ENCODE measurements around the gene TSPAN5. TPM values are rescaled to one million over a fixed set of nuclear protein-coding genes. Genes with fewer than 3 reads are reported as not detected.

The TSPAN5 gene
- polyA plus RNA-seq, 3 donors from 2014 or later: 21.9 to 37.8 (median 27.2) TPM

GRCh38 chr4:98631506-98631905, 26.9 kb downstream of the TSPAN5 start:
- peaks cover 6 to 16% of the 10 kb centered on the region in 2 donors for H3K4me1 Mint-ChIP-seq
- no peak for DNase-seq
- H3K36me3 Mint-ChIP-seq: peaks cover 0 to 4% (median 0%) of the 10 kb centered on the region in 3 donors
- no peak overlapping the region for H3K4me3 Mint-ChIP-seq
- peaks cover 0 to 2% (median 0%) of the 10 kb centered on the region in 3 donors for H3K27me3 Mint-ChIP-seq (ENCODE audit: low read depth in 3 of 3)
- no peak overlapping the region for H3K27ac Mint-ChIP-seq
- no peaks in the 10 kb centered on the region for H3K9me3 Mint-ChIP-seq

DNA sequence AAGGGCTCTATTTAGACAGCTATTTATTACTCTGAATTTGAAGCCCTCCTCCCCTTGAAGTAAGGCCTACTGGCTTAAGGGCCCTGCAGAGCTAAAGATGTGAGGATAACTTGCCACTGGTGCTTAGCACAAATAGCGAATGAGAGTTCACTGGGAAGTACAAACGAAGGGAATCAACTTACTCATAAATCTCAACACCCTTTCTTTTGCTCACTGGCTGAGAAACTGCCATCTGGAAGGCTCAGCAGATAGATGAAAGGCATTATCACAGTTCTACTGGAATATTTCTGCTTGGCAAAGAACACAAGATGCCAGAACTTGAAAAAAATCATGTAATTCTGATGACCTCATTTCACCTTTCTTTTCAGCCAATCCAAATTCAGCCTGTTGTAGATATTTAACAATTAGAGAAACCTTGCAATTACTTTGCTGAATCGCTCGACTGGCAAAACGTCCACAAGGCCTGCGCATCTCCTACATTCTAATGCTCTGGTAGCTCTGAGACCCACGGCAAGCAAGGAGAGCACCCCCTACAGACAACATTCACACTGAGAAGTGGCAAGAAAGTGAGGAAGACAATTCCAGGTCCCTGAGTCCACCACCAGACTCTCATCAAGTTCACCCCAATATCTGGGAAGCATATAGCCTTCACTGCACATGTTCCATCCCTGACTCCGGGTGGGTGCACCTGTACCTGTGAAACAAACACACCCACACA, 27.5 kb downstream of the TSPAN5 start:
- Mint-ChIP-seq H3K36me3 (peaks cover 0 to 4% (median 0%) of the 10 kb centered on the region in 3 donors), H3K27ac (no peak overlapping the region), H3K27me3 (ENCODE audit: low read depth in 3 of 3) (no peaks in the 10 kb centered on the region), H3K9me3 (no peaks in the 10 kb centered on the region), H3K4me3 (no peak overlapping the region), H3K4me1 (peaks cover 11 to 22% of the 10 kb centered on the region in 2 donors)
- DNase-seq: no peak

DNA sequence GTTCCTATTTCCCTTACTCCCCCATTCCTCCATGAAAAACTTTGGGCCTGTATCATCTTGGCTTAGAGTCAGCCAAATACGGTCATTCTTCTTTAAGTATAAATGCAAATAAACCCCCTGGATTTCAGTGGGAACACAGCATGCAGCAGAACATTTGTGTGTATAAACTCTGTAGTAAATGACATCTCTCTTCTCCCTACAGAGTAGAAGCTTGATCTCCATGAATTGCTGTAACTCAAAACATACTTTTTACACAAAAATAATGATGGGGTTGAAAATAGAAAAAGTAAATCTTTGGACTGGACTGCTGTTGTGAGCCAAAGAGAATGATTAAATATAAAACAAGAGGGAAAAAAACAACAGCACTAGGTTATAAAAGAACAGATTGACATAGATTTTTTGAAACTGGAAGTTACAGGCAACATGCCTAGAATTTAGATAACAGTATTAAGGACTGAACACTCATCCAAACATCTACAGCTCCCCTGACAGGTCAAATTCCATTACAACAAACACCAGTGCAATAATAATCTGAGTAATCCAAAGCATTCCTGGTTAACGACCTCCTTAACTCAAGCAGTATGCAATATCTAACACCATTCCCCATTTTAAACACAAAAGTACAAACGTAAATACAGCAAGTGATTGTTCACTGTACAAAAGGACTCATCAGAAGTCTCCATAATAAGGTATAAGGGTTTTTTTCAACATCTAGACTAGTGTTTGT, 30.7 kb downstream of the TSPAN5 start:
- H3K27me3 Mint-ChIP-seq (ENCODE audit: low read depth in 3 of 3): peaks cover 0 to 2% (median 0%) of the 10 kb centered on the region in 3 donors
- H3K9me3 Mint-ChIP-seq: no peaks in the 10 kb centered on the region
- DNase-seq: no peak
- H3K27ac Mint-ChIP-seq: no peak overlapping the region
- H3K36me3 Mint-ChIP-seq: no peaks in the 10 kb centered on the region
- H3K4me1 Mint-ChIP-seq: peaks cover 31 to 44% of the 10 kb centered on the region in 2 donors
- H3K4me3 Mint-ChIP-seq: no peak overlapping the region

- no peak for DNase-seq
- no peaks in the 10 kb centered on the region for H3K36me3 Mint-ChIP-seq
- peak overlapping the region in 1 of 5 donors; percentile 29 for H3K4me3 Mint-ChIP-seq
- no peaks in the 10 kb centered on the region for H3K9me3 Mint-ChIP-seq
- peak overlapping the region in 2 of 6 donors; percentile 13 to 57 for H3K27ac Mint-ChIP-seq
- H3K27me3 Mint-ChIP-seq (ENCODE audit: low read depth in 3 of 3): peaks cover 0 to 2% (median 0%) of the 10 kb centered on the region in 3 donors
- H3K4me1 Mint-ChIP-seq: peaks cover 33 to 44% of the 10 kb centered on the region in 2 donors
Observed at GRCh38 chr4:98626350-98626749, 32.1 kb downstream of the TSPAN5 start.

GRCh38 chr4:98625920-98626319, 32.5 kb downstream of the TSPAN5 start:
- H3K4me3 Mint-ChIP-seq: peak overlapping the region in 4 of 5 donors; percentile 8 to 58 (median 28)
- peaks cover 33 to 46% of the 10 kb centered on the region in 2 donors for H3K4me1 Mint-ChIP-seq
- H3K36me3 Mint-ChIP-seq: no peaks in the 10 kb centered on the region
- no peak for DNase-seq
- H3K9me3 Mint-ChIP-seq: no peaks in the 10 kb centered on the region
- peaks cover 0 to 2% (median 0%) of the 10 kb centered on the region in 3 donors for H3K27me3 Mint-ChIP-seq (ENCODE audit: low read depth in 3 of 3)
- H3K27ac Mint-ChIP-seq: peak overlapping the region in 2 of 6 donors; percentile 13 to 57

DNA sequence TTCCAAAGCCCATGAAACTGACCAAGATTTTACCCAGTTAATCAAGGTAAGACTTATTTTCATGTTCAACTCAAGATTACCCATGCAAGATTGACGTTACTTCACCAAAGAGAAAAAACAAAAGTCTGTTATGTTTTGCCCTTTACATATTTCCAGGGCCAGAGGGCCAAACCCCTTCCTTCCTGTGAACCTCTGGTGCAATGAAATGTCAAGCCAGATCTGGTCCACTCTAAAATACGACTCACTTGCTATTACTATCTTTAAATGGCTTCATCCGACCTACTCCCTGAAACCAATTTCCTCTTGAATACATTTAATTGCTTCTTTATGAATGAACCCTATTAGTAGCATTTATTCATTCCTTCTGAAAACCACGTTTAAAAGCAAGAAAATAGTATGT, 33.0 kb downstream of the TSPAN5 start:
- Mint-ChIP-seq H3K9me3 (no peaks in the 10 kb centered on the region), H3K4me3 (peak overlapping the region in 4 of 5 donors; percentile 8 to 58 (median 28)), H3K36me3 (no peaks in the 10 kb centered on the region), H3K4me1 (peaks cover 38 to 51% of the 10 kb centered on the region in 2 donors), H3K27me3 (ENCODE audit: low read depth in 3 of 3) (peaks cover 0 to 2% (median 0%) of the 10 kb centered on the region in 3 donors), H3K27ac (peak overlapping the region in 1 of 6 donors; percentile 1)
- DNase-seq: no peak

DNA sequence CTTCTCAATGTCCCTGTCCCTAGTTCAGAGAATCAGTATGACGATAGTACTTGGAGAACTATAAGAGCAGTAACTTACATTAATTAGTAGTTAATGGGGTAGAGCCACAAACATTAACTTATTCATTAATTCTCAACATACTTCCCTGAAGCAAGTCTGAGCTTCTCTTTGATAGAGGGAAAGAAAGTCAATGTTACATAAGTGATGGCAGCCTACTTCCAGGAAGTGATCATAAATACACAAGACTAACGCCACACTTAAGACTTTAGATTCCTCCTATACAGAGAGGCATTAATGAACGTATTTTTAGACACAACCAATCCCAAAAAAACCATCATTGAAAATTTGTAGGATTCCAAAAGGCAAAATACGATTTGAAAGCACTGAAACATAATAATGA, 33.8 kb downstream of the TSPAN5 start:
- Mint-ChIP-seq H3K27me3 (ENCODE audit: low read depth in 3 of 3) (peaks cover 0 to 2% (median 0%) of the 10 kb centered on the region in 3 donors), H3K36me3 (no peaks in the 10 kb centered on the region), H3K4me3 (peak overlapping the region in 3 of 5 donors; percentile 7 to 27 (median 18)), H3K4me1 (peaks cover 46 to 59% of the 10 kb centered on the region in 2 donors), H3K9me3 (no peaks in the 10 kb centered on the region), H3K27ac (no peak overlapping the region)
- DNase-seq: no peak

GRCh38 chr4:98624144-98624543, 34.3 kb downstream of the TSPAN5 start:
- H3K36me3 Mint-ChIP-seq: no peaks in the 10 kb centered on the region
- peak overlapping the region in 3 of 5 donors; percentile 12 to 43 (median 33) for H3K4me3 Mint-ChIP-seq
- H3K27me3 Mint-ChIP-seq (ENCODE audit: low read depth in 3 of 3): peaks cover 0 to 2% (median 0%) of the 10 kb centered on the region in 3 donors
- H3K4me1 Mint-ChIP-seq: peaks cover 51 to 64% of the 10 kb centered on the region in 2 donors
- H3K9me3 Mint-ChIP-seq: no peaks in the 10 kb centered on the region
- H3K27ac Mint-ChIP-seq: peak overlapping the region in 2 of 6 donors; percentile 21 to 62
- DNase-seq: no peak

DNA sequence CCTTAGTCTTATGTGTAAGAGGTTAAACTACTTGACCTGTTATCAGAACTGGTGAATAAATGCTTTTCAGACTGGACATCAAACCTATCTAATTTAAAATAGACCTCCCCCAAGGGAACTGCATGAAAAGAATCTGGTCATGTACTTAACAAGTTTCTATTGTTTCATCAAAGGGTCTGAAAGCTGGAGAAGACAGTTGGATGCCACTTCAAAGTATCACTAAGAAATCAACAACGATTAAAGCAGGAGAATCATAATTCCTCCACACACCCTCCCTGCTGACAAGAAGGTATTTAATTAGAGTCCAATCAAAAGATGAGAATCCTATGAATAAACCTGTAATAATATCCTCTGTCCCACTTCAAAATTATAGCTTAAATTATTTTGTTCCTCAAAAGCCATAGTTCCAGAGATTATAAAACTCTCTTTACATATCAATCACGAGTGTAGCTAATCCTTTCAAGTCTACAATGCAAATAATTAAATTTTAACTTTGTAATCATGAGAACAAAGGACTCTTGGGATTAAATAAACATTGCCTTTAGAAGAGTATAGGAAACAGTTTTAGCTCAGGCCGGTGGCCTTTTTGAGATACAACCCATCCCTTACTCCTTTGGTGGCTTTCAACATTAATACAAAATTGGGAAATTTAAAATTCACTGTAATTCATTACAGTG, 35.1 kb downstream of the TSPAN5 start:
- no peak overlapping the region for H3K4me3 Mint-ChIP-seq
- DNase-seq: no peak
- peaks cover 0 to 2% (median 0%) of the 10 kb centered on the region in 3 donors for H3K27me3 Mint-ChIP-seq (ENCODE audit: low read depth in 3 of 3)
- no peaks in the 10 kb centered on the region for H3K9me3 Mint-ChIP-seq
- H3K4me1 Mint-ChIP-seq: peaks cover 59 to 73% of the 10 kb centered on the region in 2 donors
- H3K27ac Mint-ChIP-seq: no peak overlapping the region
- H3K36me3 Mint-ChIP-seq: no peaks in the 10 kb centered on the region

GRCh38 chr4:98620087-98620784, 38.2 kb downstream of the TSPAN5 start:
- Mint-ChIP-seq H3K27me3 (ENCODE audit: low read depth in 3 of 3) (peaks cover 0 to 2% (median 0%) of the 10 kb centered on the region in 3 donors), H3K27ac (peak overlapping the region; percentile 5 to 85 (median 76)), H3K36me3 (no peaks in the 10 kb centered on the region), H3K9me3 (no peaks in the 10 kb centered on the region), H3K4me3 (peak overlapping the region in 4 of 5 donors; percentile 28 to 73 (median 42)), H3K4me1 (peaks cover 67 to 75% of the 10 kb centered on the region in 2 donors)
- peak; percentile 24 to 35 (median 34) for DNase-seq

- no peaks in the 10 kb centered on the region for H3K27me3 Mint-ChIP-seq (ENCODE audit: low read depth in 3 of 3)
- DNase-seq: no peak
- peak overlapping the region in 2 of 5 donors; percentile 23 to 44 for H3K4me3 Mint-ChIP-seq
- peak overlapping the region in 2 of 6 donors; percentile 42 to 61 for H3K27ac Mint-ChIP-seq
- no peaks in the 10 kb centered on the region for H3K9me3 Mint-ChIP-seq
- no peaks in the 10 kb centered on the region for H3K36me3 Mint-ChIP-seq
- H3K4me1 Mint-ChIP-seq: peaks cover 56 to 65% of the 10 kb centered on the region in 2 donors
Observed at GRCh38 chr4:98619180-98619579, 39.2 kb downstream of the TSPAN5 start.

DNA sequence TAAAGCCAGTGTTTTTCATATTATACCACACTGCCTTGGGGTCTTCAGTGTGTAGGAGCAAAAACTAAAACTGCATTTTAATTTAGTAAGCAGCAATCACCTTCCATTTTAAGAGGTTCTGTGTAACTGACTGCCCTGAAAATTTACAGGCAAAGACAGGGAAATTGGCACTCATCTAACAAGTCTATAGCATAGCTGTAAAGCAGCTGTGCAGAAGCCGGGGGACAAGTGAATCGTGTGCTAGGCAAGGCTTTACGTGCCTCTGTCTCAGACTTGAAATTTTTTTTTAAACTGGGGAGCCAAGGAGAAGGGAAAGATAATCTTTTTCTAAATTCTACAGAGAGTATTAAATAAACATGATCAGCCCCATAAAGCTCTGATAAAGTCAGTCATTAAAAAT, 39.7 kb downstream of the TSPAN5 start:
- no peaks in the 10 kb centered on the region for H3K9me3 Mint-ChIP-seq
- peak overlapping the region in 1 of 5 donors; percentile 14 for H3K4me3 Mint-ChIP-seq
- H3K4me1 Mint-ChIP-seq: peaks cover 55 to 64% of the 10 kb centered on the region in 2 donors
- H3K36me3 Mint-ChIP-seq: peaks cover 0 to 2% (median 0%) of the 10 kb centered on the region in 3 donors
- peak overlapping the region in 3 of 6 donors; percentile 13 to 61 (median 26) for H3K27ac Mint-ChIP-seq
- no peak for DNase-seq
- no peaks in the 10 kb centered on the region for H3K27me3 Mint-ChIP-seq (ENCODE audit: low read depth in 3 of 3)
